Stimulated activated CD8-positive, alpha-beta memory T cell treated with anti-CD3 and anti-CD28 coated beads, Interleukin-4, amount 100 ng/mL, for 1 hour (primary cell): ENCODE results near the gene GLRA1.
"Not testable (repeated sequence)": the region's sequence is repeated elsewhere in the genome, so short reads cannot be mapped to it uniquely, and the experiment has no call there.

Experiments
- DNase-seq, 2 donors: peaks; one replicate each; pipeline ENCODE4 v3.0.0-alpha.2; 2020; ENCODE audit warnings: low read depth in 2 of 2, low spot score in 1 of 2

GLRA1 gene

GRCh38 chr5:151885138-151885908 lies 39.3 kb downstream of the GLRA1 start:
- DNase-seq: no peak

DNA sequence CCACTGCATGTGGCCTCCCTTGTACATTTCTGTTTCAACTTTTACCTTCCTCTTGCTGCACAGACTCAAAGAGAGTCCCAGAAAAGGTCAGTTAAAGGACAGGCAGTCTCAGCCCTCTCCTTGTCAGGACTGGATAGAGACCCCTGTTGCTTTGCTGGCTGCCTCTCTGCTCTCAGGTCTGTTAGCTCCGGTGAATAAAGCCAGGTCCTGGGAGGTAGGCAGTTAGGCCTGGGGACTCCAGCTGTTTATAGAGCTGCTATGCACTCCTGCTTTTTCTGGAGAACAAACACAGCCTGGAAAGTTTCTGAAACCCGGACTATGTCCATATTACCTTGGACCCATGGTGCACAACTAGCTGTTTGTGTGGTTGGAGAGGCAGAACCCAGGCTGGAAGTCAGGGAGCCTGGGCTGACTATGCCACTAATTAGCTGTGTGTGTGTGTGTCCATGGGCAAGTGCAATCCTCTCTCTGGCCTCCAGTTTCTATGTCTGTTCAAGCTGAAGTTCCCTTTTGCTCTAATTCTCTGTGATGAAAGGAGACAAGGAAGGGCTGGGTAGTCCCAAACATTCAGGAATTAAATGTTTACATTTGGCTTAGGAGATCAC lies 42.9 kb downstream of the GLRA1 start:
- DNase-seq: no peak

- DNase-seq: no peak
Observed at GRCh38 chr5:151880324-151880723, 44.3 kb downstream of the GLRA1 start.

- no peak for DNase-seq
Observed at GRCh38 chr5:151873701-151874100, 51.0 kb downstream of the GLRA1 start.

- no peak for DNase-seq
Observed at GRCh38 chr5:151872701-151873100, 52.0 kb downstream of the GLRA1 start.

DNA sequence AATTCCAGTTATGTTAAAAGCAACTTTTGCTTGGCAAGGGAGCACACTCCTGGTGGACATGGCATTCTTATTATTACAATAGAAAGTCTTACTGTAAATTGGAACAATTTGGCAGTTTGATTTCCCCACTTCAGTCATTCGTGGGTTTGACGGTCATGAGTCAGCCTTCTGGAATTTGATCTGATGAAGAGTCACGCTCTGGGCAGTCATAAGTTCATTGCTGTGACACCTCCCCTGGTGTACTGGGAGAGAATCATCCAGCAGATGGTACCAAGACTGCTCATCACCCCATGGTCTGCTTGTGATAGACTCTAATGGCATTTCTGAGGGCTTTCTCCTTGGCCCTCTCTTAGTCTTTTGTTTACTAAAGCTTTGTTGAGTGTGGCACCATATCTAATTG lies 53.8 kb downstream of the GLRA1 start:
- no peak for DNase-seq

GRCh38 chr5:151870271-151870670 lies 54.4 kb downstream of the GLRA1 start:
- no peak for DNase-seq

GRCh38 chr5:151869843-151870242 lies 54.8 kb downstream of the GLRA1 start:
- DNase-seq: no peak

- no peak for DNase-seq
Observed at GRCh38 chr5:151868451-151868850, 56.2 kb downstream of the GLRA1 start.

GRCh38 chr5:151864061-151864748 lies 60.4 kb downstream of the GLRA1 start:
- DNase-seq: no peak

DNA sequence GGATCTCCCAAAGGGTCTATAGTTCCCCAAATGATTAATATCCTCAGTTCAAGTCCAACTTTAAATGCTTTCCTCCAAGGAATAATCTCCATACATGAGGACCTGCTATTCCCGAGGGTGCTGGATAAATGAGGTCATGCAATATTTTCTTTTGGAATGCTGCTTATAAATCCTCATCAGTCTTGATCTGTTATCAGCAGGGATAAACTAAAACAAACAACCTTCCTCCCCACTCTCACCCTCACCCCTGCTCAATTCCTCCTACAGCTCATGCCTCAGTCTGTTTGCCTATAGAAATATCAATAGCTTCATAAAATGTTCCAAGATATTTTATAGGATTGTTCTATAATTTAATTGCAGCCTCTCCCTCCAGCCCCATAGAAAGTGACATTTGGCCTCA lies 61.1 kb downstream of the GLRA1 start:
- no peak for DNase-seq

DNA sequence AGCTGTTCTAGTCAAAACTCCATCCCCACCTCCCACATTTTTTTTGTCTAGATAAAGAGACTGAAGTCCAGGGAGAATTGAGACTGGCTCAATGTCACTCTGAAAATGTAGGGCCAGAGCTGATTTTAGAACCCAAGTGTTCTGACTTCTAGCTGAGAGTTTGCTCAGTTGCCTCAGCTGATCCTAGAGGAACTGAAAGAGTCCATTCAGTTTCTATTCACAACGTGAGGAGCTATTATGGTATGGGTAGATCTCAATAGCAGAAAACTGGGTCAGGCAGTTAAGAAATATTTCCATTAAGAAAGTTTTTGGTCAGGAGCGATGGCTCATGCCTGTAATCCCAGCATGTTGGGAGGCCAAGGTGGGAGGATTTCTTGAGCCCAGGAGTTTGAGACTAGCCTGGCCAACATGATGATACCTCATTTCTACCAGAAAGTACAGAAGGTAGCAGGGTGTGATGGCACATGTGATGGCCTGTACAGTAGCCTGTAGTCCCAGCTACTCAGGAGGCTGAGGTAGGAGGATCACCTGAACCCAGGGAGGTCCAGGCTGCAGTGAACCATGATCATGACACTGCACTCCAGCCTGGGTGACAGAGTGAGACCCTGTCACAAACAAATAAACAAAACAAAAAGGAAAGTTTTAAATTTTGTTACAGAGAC lies 61.7 kb downstream of the GLRA1 start:
- no peak for DNase-seq

DNA sequence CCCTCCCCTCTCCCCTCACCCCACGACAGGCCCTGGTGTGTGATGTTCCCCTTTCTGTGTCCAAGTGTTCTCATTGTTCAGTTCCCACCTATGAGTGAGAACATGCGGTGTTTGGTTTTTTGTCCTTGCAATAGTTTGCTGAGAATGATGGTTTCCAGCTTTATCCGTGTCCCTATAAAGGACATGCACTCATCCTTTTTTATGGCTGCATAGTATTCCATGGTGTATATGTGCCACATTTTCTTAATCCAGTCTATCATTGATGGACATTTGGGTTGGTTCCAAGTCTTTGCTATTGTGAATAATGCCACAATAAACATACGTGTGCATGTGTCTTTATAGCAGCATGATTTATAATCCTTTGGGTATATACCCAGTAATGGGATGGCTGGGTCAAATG lies 63.8 kb downstream of the GLRA1 start:
- DNase-seq: not testable (repeated sequence)

- DNase-seq: no peak
Observed at GRCh38 chr5:151856861-151857260, 67.8 kb downstream of the GLRA1 start.

- DNase-seq: no peak
Observed at GRCh38 chr5:151855701-151856100, 69.0 kb downstream of the GLRA1 start.

DNA sequence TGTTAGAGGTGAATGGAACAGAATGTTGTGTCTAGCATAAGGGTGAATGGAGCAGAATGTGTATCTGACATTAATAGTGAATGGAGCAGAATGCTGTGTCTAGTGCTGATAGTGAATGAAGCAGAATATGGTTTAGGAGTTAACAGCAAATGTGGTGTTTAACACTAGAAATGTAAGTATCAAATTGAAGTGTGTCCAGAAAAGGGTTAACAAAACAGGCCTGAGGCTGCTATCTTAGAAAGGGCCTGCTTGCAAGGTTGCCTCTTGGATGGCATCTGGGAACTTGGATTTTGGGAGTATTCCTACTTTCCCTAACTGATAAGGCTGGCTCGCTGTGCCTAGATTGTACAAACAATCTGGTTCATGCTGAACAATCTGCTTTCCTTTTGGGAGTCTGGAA lies 76.8 kb downstream of the GLRA1 start:
- no peak for DNase-seq

DNA sequence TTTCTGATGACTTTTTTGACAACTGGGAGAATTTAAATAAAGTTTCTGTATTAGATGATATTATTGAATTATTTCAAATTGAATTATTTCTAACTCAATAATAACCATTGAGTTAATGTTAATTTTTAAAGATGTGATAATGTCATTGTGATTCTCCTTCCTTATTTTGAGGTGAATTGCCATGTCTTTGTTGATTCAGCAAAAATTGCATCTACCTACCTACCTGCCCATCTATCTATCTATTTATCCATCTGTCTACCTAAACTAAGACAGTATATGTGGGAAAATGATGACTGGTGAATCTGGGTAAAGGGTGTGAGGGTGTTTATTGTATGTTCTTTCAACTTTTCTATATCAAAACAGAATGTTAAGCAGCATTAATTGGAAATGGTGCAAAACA lies 77.9 kb downstream of the GLRA1 start:
- DNase-seq: no peak

DNA sequence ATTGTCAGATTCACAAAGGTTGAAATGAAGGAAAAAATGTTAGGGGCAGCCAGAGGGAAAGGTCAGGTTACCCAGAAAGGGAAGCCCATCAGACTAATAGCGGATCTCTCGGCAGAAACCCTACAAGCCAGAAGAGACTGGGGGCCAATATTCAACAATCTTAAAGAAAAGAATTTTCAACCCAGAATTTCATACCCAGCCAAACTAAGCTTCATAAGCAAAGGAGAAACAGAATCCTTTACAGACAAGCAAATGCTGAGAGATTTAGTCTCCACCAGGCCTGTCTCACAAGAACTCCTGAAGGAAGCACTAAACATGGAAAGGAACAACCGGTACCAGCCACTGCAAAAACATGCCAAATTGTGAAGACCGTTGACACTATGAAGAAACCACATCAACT lies 91.8 kb downstream of the GLRA1 start:
- not testable (repeated sequence) for DNase-seq

DNA sequence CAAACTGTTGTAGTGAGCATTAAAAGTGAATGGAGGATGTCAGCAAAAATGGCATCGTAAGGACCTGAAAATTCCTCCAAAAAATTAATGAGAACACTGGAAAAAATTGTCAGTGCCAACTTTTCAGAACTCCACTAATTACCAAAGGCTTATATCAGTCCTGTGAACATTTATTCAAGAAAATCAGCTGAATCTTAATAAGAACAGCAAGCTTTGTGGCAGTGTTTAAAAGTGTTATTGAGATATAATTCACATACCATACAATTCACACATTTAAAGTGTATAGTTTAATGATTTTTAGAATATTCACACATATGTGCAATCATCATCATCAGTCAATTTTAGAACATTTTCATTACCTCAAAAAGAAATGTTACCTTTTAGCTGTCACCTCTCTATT lies 95.3 kb downstream of the GLRA1 start:
- no peak for DNase-seq

DNA sequence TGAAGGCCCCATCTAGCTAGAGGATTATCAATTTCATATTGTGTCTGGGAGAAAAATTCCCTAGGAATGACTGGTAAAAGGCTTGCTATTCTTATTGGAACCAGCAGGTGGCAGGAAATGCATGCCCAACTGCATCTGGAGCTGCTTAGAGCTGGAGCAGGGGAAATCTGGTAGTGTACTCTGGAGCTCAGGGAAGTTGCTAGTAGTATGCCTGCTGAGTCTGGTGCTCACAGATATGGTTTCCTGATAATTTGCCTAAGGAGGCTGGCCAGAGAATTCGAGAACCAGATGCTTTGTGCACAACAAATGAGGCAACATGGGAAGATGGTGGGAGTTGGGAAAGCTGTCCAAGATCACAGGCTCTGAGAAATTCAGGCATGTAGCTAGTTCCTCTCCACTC lies 99.2 kb downstream of the GLRA1 start:
- no peak for DNase-seq

DNA sequence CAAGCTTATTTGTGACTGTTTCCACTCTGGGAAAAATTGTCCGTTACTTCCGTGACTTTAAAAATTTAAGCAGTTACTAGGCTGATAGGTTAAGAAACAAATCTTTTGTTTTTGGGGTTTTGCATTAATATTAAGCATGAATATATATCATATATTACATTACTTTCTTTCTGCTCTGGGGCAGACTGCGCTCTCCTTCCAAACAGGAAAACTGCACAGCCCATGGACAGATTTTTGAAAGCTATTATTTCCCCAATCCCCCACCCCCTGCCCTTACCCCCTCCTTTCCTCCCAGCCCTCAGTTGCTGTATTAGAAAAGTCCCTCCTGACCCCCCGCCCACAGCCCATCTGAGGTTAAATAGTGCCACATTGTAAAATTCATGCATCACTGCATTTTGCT lies 102.5 kb downstream of the GLRA1 start:
- DNase-seq: no peak

DNA sequence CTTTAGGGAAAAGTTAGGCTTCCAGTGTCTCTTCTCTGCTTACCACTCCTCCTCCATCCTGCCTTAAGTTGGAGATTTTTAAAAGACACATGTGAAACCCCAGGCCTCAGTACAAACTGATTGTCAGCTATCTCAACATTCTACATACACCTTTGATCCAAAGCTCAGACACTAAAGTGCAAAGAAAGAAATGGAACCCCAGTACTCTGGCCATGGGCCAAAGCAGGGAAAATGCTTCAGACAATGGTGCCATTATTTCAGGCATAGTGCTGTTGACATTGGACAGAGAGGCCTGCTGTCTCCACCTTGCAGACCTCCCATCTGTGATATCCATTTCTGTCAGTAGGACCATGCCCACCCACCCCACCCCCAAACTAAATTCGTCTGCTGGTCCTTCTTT lies 103.7 kb downstream of the GLRA1 start:
- DNase-seq: no peak
